HepG2 (cell line): ENCODE results near the gene SLC25A36.

Experiments used
- CTCF ChIP-seq: sonication (generic); formaldehyde crosslinking; IDR thresholded peaks from 2 replicates; pipeline ENCODE4 v1.5.0; 2020; ENCODE audit warnings: mild to moderate bottlenecking, missing genetic modification reagents, moderate library complexity
- ESRRA ChIP-seq: sonication (generic); formaldehyde crosslinking; IDR thresholded peaks from 2 replicates; pipeline ENCODE4 v1.5.1; 2020; ENCODE audit warnings: mild to moderate bottlenecking, low read depth, missing genetic modification reagents
- MAX ChIP-seq: IDR thresholded peaks from 2 replicates; pipeline ENCODE4 v1.6.1; 2012; ENCODE audit warnings: inconsistent platforms
- PHF8 ChIP-seq: sonication (generic); formaldehyde crosslinking; IDR thresholded peaks from 2 replicates; pipeline ENCODE4 v1.5.0; 2020; ENCODE audit warnings: missing genetic modification reagents
- ZNF10 ChIP-seq: sonication (generic); formaldehyde crosslinking; IDR thresholded peaks from 2 replicates; pipeline ENCODE4 v1.4.0; 2020; ENCODE audit warnings: mild to moderate bottlenecking, low read depth, missing genetic modification reagents, borderline replicate concordance
- ZNF362 ChIP-seq: sonication (generic); formaldehyde crosslinking; IDR thresholded peaks from 2 replicates; pipeline ENCODE4 v1.4.0; 2020; ENCODE audit warnings: missing genetic modification reagents, mild to moderate bottlenecking, borderline replicate concordance
- ZNF629 ChIP-seq: sonication (generic); formaldehyde crosslinking; conservative IDR thresholded peaks from 2 replicates; pipeline ENCODE4 v1.5.0; 2020; ENCODE audit warnings: missing genetic modification reagents

GRCh38 chr3:140904521-140904920, 37.1 kb upstream of the SLC25A36 start:
- no peak for TF ChIP-seq ZNF629 (CRISPR knock-in tag)
- no peak for TF ChIP-seq PHF8
- TF ChIP-seq CTCF (CRISPR knock-in tag): no peak
- TF ChIP-seq MAX: no peak
- TF ChIP-seq ESRRA (CRISPR knock-in tag): no peak
- no peak for TF ChIP-seq ZNF362 (CRISPR knock-in tag)
- TF ChIP-seq ZNF10: no peak
